HG02610 (cell line): ENCODE data around the gene RNF175.

Experiments used
- ATAC-seq: cut with Tn5 transposase; IDR thresholded peaks from one replicate; pipeline ENCODE4 v1.9.1; 2021; ENCODE audit warnings: mild to moderate bottlenecking, moderate library complexity; ENCODE audit not compliant: unreplicated experiment

The RNF175 gene

GRCh38 chr4:153785910-153786721 lies 26.3 kb upstream of the RNF175 start:
- no peak for ATAC-seq

- ATAC-seq, result no peak
These were observed 24.4 kb upstream of the RNF175 start for GRCh38 chr4:153784166-153784699.

- ATAC-seq, result no peak
These were observed 22.8 kb upstream of the RNF175 start for GRCh38 chr4:153782581-153782980.

GRCh38 chr4:153781717-153782416 lies 22.0 kb upstream of the RNF175 start:
- ATAC-seq, result no peak

GRCh38 chr4:153781280-153781679 lies 21.5 kb upstream of the RNF175 start:
- ATAC-seq, result peak; percentile 17

GRCh38 chr4:153780876-153781275 lies 21.1 kb upstream of the RNF175 start:
- ATAC-seq, result peak; percentile 85

- no peak for ATAC-seq
These were observed 20.4 kb upstream of the RNF175 start for GRCh38 chr4:153780221-153780620.

GRCh38 chr4:153778383-153778782 lies 18.6 kb upstream of the RNF175 start:
- no peak for ATAC-seq

- ATAC-seq, result no peak
These were observed 17.6 kb upstream of the RNF175 start for GRCh38 chr4:153777421-153777820.

- no peak for ATAC-seq
These were observed 16.8 kb upstream of the RNF175 start for GRCh38 chr4:153776601-153777000.

GRCh38 chr4:153773236-153773690 lies 13.4 kb upstream of the RNF175 start:
- ATAC-seq, result no peak

- no peak for ATAC-seq
These were observed 11.2 kb upstream of the RNF175 start for GRCh38 chr4:153771046-153771445.

- no peak for ATAC-seq
These were observed 6.9 kb upstream of the RNF175 start for GRCh38 chr4:153766758-153767157.

GRCh38 chr4:153765894-153766293 lies 6.1 kb upstream of the RNF175 start:
- ATAC-seq, result no peak

- no peak for ATAC-seq
These were observed 5.0 kb upstream of the RNF175 start for GRCh38 chr4:153764601-153765368.

- ATAC-seq, result no peak
These were observed 3.6 kb upstream of the RNF175 start for GRCh38 chr4:153763404-153763803.

GRCh38 chr4:153758688-153759406 lies 977 bp downstream of the RNF175 start:
- no peak for ATAC-seq

- no peak for ATAC-seq
These were observed 1.7 kb downstream of the RNF175 start for GRCh38 chr4:153758136-153758535.

- ATAC-seq, result no peak
These were observed 2.4 kb downstream of the RNF175 start for GRCh38 chr4:153757407-153757806.

- no peak for ATAC-seq
These were observed 4.6 kb downstream of the RNF175 start for GRCh38 chr4:153755186-153755585.
